ENCODE results near the gene CDH1. TPM values are rescaled to one million over a fixed set of nuclear protein-coding genes. Genes with fewer than 3 reads are reported as not detected.

CDH1 gene
- total and polyA plus RNA-seq, 11 donors: 0.08 to 5.3 (median 0.27) TPM; not detected in 8

DNA sequence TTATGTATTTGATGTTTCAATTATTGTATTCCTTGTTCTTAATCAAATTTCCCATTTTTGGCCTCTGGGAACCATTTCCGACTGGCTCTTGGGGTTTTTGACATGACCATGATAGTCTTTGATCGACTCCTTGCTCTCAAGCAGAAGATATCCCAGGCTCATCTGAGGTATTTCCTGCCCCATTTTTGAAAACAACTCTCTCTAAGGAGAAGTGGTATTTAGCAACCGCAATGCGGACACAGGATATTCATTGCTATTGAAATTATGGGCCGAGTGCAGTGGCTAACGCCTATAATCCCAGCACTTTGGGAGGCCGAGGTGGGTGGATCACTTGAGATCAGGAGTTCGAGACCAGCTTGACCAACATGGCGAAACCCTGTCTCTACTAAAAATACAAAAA lies 111.7 kb downstream of the CDH1 start:
- H3K27me3 ChIP-seq: no peaks in the 10 kb centered on the region
- TF ChIP-seq POLR2A (IDR thresholded peaks at IDR 0.05) (no peak), CTCF (IDR thresholded peaks at IDR 0.05) (no peak)
- intact Hi-C loops (cut with DNase I): loop anchor here in 8 of 10 donors (5.0 to 10.0 kb wide), 5 partner anchors 269 to 324 kb away; partner anchors contain the start of gene ZFP90 (in 1 of the 8)

DNA sequence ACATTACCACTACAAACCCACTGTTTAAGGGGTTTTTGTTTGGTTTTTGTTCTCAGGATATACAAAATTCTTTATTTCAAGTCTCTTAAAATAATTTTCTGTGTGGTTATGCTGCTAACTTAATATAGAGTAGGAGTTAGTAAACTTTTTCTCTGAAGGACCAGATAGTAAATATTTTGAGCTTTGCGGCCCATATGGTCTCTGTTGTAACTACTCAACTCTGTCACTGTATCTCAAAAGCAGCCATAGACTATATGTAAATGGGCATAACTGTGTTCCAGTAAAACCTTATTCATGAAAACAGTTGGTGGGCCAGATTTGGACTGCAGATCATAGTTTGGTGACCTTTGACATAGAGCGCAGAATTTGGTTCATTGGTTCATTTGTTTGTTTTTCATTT lies 113.4 kb downstream of the CDH1 start:
- TF ChIP-seq POLR2A (IDR thresholded peaks at IDR 0.05) (no peak), CTCF (IDR thresholded peaks at IDR 0.05) (no peak)
- ATAC-seq (no peak), DNase-seq (no peak)
- WGBS, 4 donors: 91 to 98% (median 96%) methylated on average over 2 of the region's 2 CpGs
- H3K36me3 ChIP-seq: peaks cover 0 to 2% (median 0%) of the 10 kb centered on the region in 9 donors
- H3K9me3 ChIP-seq: no peaks in the 10 kb centered on the region
- H3K27me3 ChIP-seq: no peaks in the 10 kb centered on the region
- H3K4me3 ChIP-seq: no peak overlapping the region
- peaks cover 0 to 6% (median 0%) of the 10 kb centered on the region in 12 donors for H3K4me1 ChIP-seq
- intact Hi-C loops (cut with DNase I): no loop called here
- H3K27ac ChIP-seq: no peak overlapping the region

More for the DNA sequence above, 111.7 kb downstream of the CDH1 start:
- H3K4me1 ChIP-seq: peaks cover 0 to 15% (median 5%) of the 10 kb centered on the region in 12 donors
- H3K4me3 ChIP-seq: no peak overlapping the region
- WGBS, 4 donors: 73 to 89% (median 75%) methylated on average over 9 of the region's 9 CpGs
- peaks cover 0 to 2% (median 0%) of the 10 kb centered on the region in 9 donors for H3K36me3 ChIP-seq
- DNase-seq (no peak), ATAC-seq (no peak)
- no peak overlapping the region for H3K27ac ChIP-seq
- H3K9me3 ChIP-seq: no peaks in the 10 kb centered on the region

- H3K9me3 ChIP-seq: no peaks in the 10 kb centered on the region
- intact Hi-C loops (cut with DNase I): no loop called here
These were observed 114.5 kb downstream of the CDH1 start for GRCh38 chr16:68851601-68852000.

GRCh38 chr16:68857479-68857878 lies 120.4 kb downstream of the CDH1 start:
- 92 to 97% (median 93%) methylated on average over 1 of the region's 1 CpG for WGBS, 4 donors
- TF ChIP-seq POLR2A (IDR thresholded peaks at IDR 0.05): no peak
- no peak for TF ChIP-seq CTCF (IDR thresholded peaks at IDR 0.05)
- H3K9me3 ChIP-seq: peaks cover 0 to 10% (median 0%) of the 10 kb centered on the region in 12 donors
- DNase-seq (no peak), ATAC-seq (no peak)
- intact Hi-C loops (cut with DNase I): no loop called here
- no peak overlapping the region for H3K4me3 ChIP-seq
- H3K36me3 ChIP-seq: peaks cover 0 to 30% (median 19%) of the 10 kb centered on the region in 9 donors
- no peak overlapping the region for H3K27ac ChIP-seq
- no peaks in the 10 kb centered on the region for H3K4me1 ChIP-seq
- H3K27me3 ChIP-seq: no peaks in the 10 kb centered on the region

More at GRCh38 chr16:68851601-68852000, 114.5 kb downstream of the CDH1 start:
- no peak overlapping the region for H3K27ac ChIP-seq
- 75 to 87% (median 83%) methylated on average over 2 of the region's 2 CpGs for WGBS, 4 donors
- peaks cover 0 to 6% (median 0%) of the 10 kb centered on the region in 12 donors for H3K4me1 ChIP-seq
- peaks cover 0 to 2% (median 0%) of the 10 kb centered on the region in 9 donors for H3K36me3 ChIP-seq
- no peak for TF ChIP-seq POLR2A (IDR thresholded peaks at IDR 0.05)
- TF ChIP-seq CTCF (IDR thresholded peaks at IDR 0.05): no peak
- no peaks in the 10 kb centered on the region for H3K27me3 ChIP-seq
- H3K4me3 ChIP-seq: no peak overlapping the region
- DNase-seq: no peak
- ATAC-seq: no peak

All from heart left ventricle (tissue), 16 donors.